Right hindlimb (tissue), 1 donor: ENCODE measurements around the gene PITPNM3.

Experiments
- DNase-seq: peaks from one replicate; pipeline ENCODE4 v3.0.0-alpha.2; 2018

Gene PITPNM3

DNA sequence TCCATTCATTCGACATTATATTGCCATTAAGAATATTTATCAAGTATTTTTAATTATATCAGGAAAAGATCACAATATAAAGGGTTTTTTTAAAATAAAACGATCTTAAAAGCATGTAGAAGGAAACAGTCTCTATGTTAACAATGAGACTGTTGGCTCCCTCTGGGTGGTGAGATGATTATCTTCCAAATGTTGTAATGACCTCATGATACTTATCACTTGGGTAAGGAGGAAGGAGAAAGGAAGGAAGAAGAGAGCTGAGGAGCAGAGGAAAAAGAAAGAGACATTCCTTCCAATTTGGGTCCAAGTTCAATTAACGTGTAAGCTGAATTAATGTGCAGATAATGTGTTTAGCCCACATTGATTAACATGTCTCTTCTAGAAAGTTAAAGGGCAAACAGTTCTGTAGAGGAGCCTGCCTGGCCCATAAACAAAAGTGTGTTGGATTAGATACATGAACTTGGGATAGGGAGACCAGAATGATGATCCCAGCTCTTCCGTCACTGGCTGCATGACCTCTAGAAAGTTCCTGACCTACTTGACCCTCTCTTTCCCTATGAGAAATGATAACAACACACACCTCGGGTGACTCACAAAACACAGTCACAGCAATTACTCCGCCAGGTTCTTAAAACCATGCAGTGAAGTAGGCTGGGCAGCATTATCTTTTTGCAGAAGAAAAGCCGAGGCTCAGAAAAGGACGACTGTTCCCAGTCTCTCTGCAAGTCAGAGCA is 80.1 kb downstream of the PITPNM3 start:
- DNase-seq: no peak

DNA sequence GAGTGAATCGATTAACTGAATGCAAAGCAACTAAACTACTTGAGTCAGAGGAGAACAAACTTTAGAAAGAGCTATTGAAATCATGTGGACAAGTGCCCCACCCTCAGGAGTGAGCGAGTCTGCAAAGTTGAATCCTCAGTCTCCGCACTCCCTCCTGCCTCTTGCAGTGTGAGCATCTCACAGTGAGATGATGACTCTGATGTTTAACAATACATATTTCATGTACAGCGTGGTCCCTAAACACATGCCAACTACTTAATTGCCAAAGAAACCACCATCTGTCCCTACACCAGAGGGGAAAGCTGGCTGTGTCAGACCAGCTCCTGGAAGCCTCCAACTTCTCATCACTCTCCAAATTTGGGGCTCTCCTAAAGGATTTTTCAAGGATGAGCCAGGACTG is 80.9 kb downstream of the PITPNM3 start:
- no peak for DNase-seq

DNA sequence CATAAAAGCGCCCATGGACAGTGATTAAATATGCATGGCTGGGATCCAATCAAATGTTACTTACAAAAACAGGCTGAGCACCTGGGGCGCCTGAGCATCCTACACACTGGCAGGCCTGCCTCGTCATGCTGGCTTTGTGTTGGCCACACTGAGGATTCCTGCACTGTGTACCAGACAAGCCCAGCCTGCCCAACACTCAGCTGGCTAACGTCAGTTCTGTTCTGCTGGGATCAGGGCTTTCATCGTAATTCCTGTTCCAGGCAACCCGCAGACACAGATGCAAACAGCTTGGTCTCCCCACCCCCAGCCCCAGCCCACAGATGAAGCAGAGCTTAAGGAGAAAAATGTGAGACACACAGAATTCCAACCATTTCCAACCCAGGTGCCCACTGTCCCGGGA is 81.4 kb downstream of the PITPNM3 start:
- DNase-seq: no peak

DNA sequence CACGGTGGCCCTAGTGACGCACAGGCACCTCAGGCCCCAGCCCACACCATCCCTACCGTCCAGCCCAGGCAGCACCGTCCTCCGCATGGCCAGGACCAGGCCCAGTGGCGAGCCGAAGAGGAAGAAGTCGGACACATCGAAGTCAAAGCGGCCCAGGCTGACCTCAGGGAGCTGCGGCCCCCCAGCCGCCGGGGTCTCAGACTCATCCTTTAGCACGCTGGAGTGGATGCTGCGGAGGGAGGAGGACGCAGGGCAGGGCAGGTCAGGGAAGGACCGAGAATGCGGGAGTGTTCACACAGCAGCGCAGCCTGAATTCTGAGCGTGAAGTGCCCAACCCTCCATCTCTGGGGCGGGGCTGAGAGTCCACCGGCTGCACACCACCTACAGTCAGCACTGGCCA is 82.0 kb downstream of the PITPNM3 start:
- DNase-seq: no peak

DNA sequence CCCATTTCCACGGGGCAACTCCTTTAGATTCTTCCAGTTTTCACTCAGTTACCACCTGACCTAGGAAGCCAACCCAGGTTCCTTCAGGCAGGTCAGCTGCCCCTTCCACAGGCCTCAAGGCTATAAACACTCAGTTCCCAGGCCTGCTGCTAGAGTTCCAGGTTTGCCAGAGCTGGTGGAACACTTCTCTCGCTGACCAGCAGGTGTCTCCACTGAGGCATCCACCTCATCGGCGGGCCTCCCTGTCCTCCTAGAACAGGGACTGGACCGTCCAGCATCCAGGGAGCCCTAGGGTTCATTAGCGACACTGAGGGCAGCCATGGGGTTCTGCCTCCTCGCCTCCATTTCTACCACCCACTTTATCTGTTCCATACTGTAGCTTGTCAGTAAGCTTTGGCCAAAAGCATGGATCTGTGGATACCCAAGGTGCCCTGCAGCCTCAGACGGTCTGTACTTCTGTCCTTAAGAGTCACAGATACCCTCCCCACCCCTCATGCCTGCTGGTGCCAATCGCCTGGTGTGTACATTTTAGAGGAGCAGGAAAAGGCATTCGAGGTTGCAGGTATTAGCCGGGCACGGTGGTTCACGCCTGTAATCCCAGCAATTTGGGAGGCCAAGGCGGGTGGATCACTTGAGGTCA is 83.1 kb downstream of the PITPNM3 start:
- peak; percentile 86 for DNase-seq

DNA sequence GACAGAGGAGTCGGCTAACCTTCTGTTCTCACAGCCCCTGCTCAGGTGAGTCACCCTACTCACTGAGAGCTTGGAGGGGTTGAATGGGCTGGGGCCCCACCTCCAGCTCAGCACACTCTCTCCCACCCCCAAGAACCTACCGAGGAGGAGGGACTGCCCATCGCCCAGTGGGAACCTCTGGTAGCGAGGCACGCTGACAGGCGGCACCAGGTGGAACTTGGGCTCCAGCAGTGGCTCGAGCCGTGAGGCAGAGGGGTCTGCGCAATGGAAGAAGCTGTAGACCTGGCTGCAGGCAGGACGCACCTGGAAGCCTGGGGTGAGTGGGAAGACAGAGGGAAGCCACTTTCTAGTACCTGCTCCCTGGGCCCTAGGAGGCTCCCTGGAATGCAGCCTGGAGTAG is 83.8 kb downstream of the PITPNM3 start:
- no peak for DNase-seq

DNA sequence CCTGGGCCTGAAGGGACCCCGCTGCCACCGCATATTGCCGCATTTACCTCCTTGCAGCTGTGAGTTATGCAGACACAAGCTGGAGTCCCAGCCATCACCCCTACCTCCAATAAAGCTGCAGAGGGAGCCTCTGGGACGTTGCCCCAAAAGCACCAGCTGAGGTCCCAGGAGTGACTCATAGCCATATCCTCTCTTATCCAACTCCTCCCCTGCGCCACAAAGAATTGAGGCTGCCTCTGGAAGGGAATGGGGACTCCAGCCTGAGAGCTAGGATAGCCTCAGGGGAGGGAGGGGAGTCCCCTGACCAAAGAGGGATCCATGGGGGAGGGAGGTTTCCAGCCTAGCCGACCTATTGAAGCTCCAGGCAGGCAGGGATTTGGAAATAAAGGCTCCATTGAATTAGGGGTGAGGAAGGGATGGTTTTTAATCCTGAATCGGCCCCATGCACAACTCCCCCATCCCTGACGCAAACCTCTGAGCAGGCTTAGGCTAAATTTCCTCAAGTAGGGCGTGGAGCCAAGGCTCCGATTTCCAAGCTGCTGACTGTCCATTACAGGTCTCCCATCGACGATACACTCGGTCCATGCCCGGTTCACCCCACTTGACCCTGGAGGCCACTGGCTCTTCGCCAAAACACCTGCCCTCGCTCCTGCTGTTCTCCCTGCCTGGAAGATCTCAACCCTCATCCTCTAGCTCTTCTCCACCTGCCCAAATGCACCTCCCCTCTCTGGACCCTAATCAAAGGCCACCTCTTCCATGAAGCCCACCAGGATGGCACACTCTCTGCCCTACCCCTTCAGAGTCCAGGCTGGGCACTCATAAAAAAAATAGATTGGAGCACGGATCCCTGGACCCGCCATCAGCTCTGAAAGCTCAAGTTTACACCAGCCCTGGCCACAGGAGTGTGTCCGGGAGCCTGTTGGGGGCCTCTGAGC is 84.6 kb downstream of the PITPNM3 start:
- DNase-seq: no peak

DNA sequence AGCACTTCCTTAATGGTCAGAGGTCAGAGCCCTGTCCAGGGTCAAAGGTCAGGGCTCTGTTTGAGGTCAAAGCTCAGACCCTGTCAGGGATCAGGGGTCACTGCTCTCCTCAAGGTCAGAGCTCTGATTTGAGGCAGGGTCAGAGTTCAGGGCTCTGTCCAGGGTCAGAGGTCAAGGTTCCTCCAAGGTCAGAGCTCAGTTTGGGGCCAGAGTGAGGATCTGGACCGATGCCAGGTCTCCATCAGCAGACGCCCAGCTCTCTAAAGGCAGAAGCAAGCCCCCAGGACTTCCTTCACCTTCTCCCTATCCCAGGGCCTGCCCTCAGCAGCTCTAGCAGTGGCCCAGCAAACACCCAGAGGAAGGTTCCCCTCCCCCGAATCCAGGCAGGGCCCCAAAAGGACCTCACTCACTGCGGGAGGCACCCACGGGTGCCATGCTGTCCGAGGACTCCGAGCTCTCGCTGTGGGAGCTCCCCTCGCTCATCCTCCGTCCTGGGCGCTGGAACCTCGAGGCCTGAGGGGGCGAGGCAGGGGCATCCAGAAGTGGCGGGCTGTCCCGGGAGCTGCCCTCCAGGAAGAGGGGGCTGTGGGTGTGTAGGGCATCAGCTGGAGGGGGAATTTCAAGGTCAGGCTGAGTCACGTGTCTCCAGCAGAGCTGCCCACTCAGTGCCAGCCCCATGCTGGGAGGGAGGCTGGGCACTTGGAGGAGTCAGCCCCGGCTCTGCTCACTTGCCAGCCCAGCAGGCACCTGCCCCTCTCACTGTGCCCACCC is 85.4 kb downstream of the PITPNM3 start:
- no peak for DNase-seq

DNA sequence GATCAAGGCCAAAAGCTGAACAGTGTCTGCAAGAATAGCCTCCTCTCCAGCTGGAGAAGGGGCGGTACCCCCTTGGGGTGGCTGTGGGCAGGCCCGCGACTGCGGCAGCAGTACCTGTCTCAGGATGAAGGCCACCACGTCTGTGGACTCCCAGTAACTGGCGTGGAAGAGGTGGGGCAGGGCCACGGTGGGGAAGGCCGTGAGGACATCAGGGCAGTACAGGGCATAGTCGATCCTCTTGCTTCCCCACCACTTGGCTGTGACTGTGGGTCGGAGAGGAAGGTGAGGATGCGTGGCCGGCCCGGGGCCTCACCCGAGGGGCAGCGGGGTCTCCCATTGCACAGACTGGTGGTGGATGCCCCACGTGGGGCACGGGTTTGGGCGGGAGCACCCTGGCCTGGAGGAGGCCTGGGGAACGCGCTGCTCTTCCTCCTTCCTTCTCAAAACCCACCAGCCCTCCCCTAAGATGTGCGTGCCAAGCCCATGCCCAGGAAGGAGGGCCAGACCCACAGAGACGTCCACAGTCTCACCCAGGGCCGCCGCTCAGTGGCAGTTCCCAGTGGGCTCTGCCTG is 86.1 kb downstream of the PITPNM3 start:
- no peak for DNase-seq

DNA sequence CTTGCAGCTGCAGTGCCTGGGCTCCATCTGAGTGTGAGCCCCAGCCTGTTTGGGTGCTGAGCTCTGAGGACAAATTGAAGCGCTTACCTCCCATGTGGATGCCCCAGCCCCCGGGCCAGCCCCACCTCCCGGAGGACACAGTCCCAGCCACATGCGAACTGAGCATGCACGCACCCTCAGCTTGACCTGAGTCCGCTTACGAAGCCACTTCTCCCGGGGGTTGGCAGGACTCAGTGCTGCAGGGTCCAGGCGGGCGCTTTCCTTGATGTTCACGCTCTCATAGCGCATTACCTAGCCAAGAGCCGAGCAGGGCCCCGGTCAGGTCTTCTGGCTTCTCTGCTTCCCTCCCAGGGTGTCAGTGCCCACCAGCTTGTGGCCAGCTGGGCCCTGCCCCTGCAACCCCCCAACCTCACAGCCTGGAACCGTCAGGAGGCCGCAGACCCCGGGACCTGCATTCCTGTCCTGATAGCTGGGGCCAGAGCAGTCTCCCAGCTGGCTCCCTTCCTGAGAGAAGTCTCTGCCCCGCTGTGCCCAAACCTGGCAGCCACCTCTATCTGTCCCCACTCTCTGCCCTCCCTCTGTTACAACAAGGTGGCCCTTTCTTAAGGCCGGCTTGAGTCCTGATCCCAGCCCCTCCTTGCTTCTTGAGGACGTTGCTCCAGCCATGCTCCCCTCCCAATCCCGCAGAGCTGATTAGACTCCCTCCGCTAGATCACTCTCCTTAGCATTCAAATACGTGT is 88.1 kb downstream of the PITPNM3 start:
- no peak for DNase-seq

DNA sequence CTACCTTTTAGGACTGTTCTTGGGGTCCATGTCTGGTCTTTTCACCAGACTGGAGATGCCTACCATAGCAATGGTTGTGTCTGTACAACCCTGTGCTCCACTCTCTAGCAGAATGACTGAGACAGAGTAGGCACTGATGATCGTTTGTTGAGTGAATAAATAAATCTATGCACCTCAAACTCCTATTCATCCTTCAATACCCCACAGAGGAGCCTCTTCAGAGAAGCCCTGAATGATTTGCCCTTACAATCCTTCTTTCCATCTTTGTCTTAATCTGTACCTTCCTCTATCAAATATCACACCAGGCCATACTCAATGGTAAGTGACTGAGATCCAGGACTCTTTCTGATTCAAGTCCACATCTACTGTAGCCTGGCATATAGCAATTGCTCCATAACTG is 88.8 kb downstream of the PITPNM3 start:
- DNase-seq: no peak

DNA sequence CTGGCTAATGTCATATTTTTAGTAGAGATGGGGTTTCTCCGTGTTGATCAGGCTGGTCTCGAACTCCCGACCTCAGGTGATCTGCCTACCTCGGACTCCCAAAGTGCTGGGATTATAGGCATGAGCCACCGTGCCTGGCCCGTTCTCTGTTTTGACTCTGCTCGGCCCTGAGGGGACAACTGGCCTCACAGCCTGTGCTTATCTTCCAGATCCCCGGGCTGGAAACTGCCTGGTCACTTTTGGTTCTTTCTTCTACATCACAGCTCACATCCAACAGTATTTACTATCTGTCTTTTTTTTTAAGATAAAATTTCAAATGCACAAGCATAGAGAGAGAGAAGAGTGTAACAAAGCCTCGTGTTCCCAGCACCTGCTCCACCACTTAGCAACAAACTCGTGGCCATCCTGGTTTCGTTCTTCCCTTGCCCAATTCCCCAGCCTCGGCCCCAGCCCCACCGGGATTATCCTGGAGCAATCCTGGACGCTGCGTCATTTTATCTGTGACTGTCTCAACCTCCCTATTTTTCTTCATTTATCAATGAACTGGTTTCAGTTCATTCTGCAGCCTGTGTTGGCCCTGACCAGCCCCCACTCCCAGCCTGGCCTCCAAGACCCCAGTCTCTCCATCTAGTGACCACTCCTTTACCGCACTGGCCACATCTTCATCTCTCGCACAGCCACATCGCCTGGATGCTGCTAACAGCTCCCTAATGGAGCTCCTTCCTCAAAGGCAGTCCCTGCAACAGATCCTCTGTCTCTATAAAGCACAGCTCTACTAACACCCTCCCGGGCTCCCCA is 91.0 kb downstream of the PITPNM3 start:
- no peak for DNase-seq

DNA sequence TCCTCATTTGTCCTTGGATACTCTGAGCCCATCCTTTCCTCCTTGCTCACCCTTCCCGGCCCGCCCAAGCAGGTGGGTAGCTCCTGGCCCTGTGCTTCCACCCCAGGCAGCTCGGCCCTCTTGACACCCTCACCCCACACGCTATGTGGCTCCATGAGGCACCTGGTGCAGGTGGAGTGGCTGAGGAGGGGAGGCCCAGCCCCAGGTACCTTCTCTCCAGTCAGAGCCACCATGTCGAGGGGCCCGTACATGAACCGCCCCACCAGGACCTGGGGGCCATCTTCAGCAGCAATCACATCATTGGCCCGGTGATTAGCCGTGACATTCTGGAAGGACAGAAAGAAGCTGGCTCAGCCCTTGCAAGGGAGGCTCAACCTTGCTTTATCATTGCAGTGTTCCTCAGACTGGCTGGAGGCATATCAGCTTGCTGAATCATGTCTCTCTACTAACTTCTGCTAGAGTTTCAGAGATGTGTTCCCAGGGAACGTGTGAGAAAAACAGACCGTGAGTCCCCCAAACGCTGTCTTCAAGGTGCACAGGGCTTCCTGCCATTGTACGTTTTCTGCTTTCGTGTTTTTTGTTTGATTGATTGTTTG is 91.8 kb downstream of the PITPNM3 start:
- DNase-seq: no peak

DNA sequence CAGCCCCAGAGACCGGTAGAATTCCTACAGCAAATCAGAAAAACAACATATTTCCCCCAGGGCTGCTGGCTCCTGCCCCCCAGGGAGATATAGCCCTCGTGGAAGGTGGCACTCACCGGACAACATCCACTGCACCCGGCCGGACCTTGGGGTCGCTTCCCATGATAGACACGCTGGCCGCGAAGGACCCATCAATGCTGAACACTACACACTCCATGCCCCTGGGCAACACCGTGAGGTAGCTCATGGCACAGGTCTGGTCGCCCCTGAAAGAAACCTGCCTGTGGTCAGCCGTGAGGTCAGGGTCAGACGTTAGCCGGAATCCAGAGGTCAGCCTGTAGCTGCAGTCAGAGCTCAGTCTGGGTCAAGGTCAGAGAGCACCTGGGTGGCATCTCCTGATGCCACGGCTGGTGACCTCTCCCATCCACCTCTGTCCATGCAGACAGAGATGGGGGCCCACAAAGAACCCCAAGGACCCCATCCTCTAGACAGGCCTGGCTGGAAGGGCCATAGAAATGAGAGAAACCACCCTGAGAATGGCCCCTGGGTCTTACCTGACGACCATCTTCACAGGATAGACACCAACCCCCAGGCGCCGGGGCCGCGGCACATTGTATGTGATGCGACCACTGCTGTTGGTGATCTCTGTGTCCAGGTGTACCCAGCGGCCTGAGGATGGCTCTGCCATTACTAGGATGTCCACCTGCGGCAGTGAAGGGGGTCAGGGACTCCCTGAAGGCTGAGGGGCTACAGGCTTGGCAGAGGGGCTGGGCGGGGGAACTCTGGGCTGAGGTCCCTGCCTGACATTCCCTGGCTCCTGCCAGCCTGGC is 92.5 kb downstream of the PITPNM3 start:
- no peak for DNase-seq

DNA sequence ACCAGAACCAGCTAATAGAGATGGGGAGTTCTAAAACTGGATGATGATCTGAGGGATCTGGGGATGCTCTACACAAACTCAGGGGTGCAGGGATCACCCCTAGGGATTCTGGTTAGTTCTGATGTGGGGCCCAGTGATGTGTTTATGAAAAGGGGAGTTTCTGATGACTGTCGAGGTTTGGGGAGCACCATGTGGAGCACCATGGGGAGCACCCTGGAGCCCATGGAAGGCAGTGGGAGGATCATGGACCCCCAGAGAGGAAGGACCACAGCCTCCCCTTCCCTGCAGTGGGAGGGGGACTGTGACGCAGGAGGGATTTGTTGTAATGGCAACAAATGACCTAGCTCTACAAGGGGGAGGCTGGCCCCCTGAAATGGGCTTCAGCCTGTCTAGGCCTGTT is 93.7 kb downstream of the PITPNM3 start:
- no peak for DNase-seq

DNA sequence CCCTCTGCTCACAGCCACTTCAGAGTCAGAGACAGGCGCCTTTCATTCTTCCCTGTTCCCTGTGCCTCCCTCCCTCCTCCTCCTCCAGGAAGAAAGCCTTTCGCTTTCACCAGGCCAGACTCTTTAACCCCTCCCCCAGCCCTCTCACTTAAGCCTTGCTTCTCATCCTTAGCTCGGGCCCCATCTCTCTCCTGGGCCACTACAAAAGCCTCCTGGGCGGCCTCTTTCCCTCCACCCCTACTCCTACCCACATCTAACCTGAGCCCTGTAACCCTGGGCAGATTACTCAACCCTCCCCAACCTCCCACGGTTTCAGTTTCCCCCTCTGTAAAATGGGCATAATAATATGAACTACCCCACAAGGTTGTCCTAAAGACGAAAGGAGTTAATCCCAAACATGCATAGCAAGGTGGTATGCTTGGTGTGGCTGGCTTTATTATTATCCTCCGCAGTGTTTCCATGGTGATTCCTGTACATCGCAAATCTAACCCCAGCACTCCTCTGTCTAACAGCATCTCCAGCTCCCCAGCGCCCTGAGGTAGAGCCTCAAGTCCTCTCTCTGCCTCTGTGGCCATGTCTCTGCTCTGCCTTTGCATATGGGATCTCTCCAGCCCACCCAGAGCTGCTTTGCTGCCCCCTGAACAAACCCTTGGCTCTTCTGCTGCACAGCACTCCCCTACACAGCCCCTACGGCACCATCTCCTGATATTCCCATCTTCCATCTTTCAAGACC is 94.4 kb downstream of the PITPNM3 start:
- DNase-seq: no peak

DNA sequence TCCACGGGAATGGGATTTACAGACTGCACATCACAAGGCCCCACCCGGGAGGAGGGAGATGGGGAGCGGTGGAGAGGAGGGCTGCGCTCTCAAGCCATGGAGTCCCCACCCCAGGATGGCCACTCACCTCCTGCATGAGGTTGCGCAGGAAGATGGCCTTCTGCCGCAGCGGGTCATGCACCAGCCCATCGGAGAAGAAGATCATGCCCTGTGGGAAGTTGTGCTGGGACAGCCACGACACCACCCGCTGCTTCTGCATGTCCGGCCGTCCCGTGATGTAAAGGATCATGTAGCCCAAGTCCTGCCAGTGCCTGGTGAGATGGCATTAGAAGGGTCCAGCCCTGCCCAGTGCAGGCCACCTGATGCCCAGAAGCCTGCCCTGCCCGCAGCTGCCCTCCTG is 95.1 kb downstream of the PITPNM3 start:
- no peak for DNase-seq

DNA sequence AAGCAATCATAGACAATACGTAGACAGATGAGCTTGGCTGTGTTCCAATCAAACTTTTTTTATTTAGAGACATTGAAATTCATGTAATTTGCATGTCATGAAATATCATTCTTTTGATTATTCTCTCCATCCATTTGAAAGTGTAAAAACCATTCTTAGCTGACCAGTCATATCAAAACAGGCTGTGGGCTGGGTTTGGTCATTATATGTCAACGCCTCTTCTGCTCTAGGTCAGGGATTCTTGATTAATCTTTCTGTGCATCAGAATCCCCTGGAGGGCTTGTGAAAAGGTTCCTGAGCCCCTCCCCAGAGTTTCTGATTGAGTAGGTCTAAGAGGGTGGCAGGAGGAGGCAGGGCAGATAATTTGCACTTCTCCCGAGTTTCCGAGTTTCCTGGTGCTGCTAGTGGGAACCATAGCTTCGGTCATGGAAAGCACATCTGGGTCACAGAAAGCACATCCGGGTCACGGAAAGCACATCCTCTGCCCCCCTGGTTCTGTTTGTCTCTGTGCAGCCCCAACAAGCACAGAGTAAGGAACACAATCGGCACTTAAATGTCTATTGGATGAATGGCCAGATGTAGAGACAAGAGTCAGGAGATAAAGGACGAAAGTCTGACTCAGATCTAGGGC is 95.7 kb downstream of the PITPNM3 start:
- DNase-seq: no peak
